PFSK-1 (cell line): Measurements from ENCODE around the gene FN1.

Experiments used
- FOXP2 ChIP-seq: optimal IDR thresholded peaks from 2 replicates; pipeline ENCODE3; 2011; ENCODE audit warnings: borderline replicate concordance, control low read depth, inconsistent platforms; ENCODE audit not compliant: insufficient read depth; ENCODE audit errors: extremely low read length, extremely low read depth
- POLR2AphosphoS5 ChIP-seq: IDR thresholded peaks from 2 replicates; pipeline ENCODE4 v1.6.1; 2012; ENCODE audit warnings: low read depth, mild to moderate bottlenecking, control low read depth, low read length, moderate library complexity
- REST ChIP-seq, 2 experiments: IDR thresholded peaks; 2 replicates each; pipeline versions ENCODE4 v1.6.1 to v1.8.0; 2011 to 2012; ENCODE audit warnings: low read depth in 2 of 2, low read length in 2 of 2, control low read depth in 1 of 2, inconsistent platforms in 1 of 2, mild to moderate bottlenecking in 1 of 2, moderate library complexity in 1 of 2; ENCODE audit not compliant: insufficient read depth in 1 of 2
- SIN3A ChIP-seq: IDR thresholded peaks from 2 replicates; pipeline ENCODE4 v1.6.1; 2012; ENCODE audit warnings: mild to moderate bottlenecking, low read length, moderate library complexity, borderline replicate concordance; ENCODE audit not compliant: insufficient read depth
- TAF1 ChIP-seq: IDR thresholded peaks from 2 replicates; pipeline ENCODE4 v1.6.1; 2012; ENCODE audit warnings: low read length, control low read depth, borderline replicate concordance; ENCODE audit not compliant: insufficient read depth

The FN1 gene

GRCh38 chr2:215479536-215480240 is 43.8 kb upstream of the FN1 start:
- TF ChIP-seq REST (IDR thresholded peaks at IDR 0.05; ENCODE audit: insufficient read depth in 1 of 2, low read depth in 2 of 2, low read length in 2 of 2), result no peak
- TF ChIP-seq SIN3A, result no peak
- TF ChIP-seq TAF1, result no peak
- TF ChIP-seq FOXP2, result no peak
- TF ChIP-seq POLR2AphosphoS5, result no peak

GRCh38 chr2:215479121-215479520 is 43.3 kb upstream of the FN1 start:
- TF ChIP-seq SIN3A (no peak), FOXP2 (no peak), REST (IDR thresholded peaks at IDR 0.05; ENCODE audit: insufficient read depth in 1 of 2, low read depth in 2 of 2, low read length in 2 of 2) (no peak), TAF1 (no peak), POLR2AphosphoS5 (no peak)

- TF ChIP-seq REST (IDR thresholded peaks at IDR 0.05; ENCODE audit: insufficient read depth in 1 of 2, low read depth in 2 of 2, low read length in 2 of 2) (no peak), TAF1 (no peak), FOXP2 (no peak)
These were observed 40.6 kb upstream of the FN1 start for GRCh38 chr2:215476424-215476823.

GRCh38 chr2:215466097-215466909 is 30.4 kb upstream of the FN1 start:
- TF ChIP-seq FOXP2 (no peak), SIN3A (no peak), REST (IDR thresholded peaks at IDR 0.05; ENCODE audit: insufficient read depth in 1 of 2, low read depth in 2 of 2, low read length in 2 of 2) (no peak), POLR2AphosphoS5 (no peak), TAF1 (no peak)
